ENCODE measurements around the gene MLLT1. TPM values are rescaled to one million over a fixed set of nuclear protein-coding genes. Genes with fewer than 3 reads are reported as not detected.

Gene MLLT1
- total and polyA plus RNA-seq, 2 donors (not counting 1 experiment from before 2014, with no cell fraction given) = 19.4 to 40.2 TPM

DNA sequence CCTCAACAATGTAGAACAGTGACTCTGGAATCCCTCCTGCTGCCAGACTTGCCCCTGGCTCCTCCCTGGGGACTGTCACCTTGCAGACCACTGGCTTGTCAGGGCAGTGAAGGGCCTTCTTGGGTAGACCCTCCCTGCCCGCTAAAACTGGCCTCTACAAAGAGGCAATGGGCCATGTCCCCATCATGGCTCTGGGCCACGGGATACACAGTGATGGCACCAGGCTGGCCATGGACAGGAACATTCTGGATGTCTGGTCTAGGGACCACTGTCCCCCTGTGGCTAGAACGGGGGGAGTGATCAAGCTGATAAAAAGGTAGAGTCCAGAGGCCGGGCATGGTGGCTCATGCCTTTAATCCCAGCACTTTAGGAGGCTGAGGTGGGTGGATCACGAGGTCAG lies 83.4 kb downstream of the MLLT1 start:
- H3K27me3 ChIP-seq (replicated peaks in 1 of 4; ENCODE audit: control extremely low read depth in 1 of 4, control insufficient read depth in 3 of 4, insufficient read depth in 4 of 4, low read length in 3 of 4) = no peaks in the 10 kb centered on the region
- H3K9ac ChIP-seq (ENCODE audit: low read length) = no peak overlapping the region
- H3K4me1 ChIP-seq (ENCODE audit: control insufficient read depth in 2 of 2, insufficient read depth in 2 of 2, low read length in 2 of 2) = peaks cover 7 to 20% of the 10 kb centered on the region in 2 donors
- H3K4me3 ChIP-seq (ENCODE audit: control extremely low read depth in 1 of 5, extremely low read depth in 1 of 5, insufficient read depth in 1 of 5, low read depth in 2 of 5, low read length in 4 of 5) = no peak overlapping the region
- DNase-seq = no peak
- H3K4me1 Mint-ChIP-seq = peaks cover 15% of the 10 kb centered on the region
- H3K9me3 Mint-ChIP-seq (ENCODE audit: insufficient read depth) = no peaks in the 10 kb centered on the region
- TF ChIP-seq CTCF (IDR thresholded peaks at IDR 0.05) (no peak), EZH2 (IDR thresholded peaks at IDR 0.05; ENCODE audit: borderline replicate concordance, insufficient read depth, low read depth, low read length, poor library complexity, severe bottlenecking) (no peak)
- intact Hi-C loops (cut with micrococcal nuclease) = no loop called here
- peaks cover 27% of the 10 kb centered on the region for H3K79me2 ChIP-seq (ENCODE audit: control insufficient read depth, insufficient read depth, low read length)
- POLR2A ChIA-PET = no interaction called here
- H2AFZ ChIP-seq (ENCODE audit: insufficient read depth, low read depth, low read length, poor library complexity, severe bottlenecking) = no peak overlapping the region
- no peak overlapping the region for H3K4me2 ChIP-seq (replicated peaks; ENCODE audit: low read depth, low read length, poor library complexity, severe bottlenecking)
- H3K27ac Mint-ChIP-seq = no peak overlapping the region
- H4K20me1 ChIP-seq (ENCODE audit: control insufficient read depth, insufficient read depth, low read length, poor library complexity, severe bottlenecking) = no peaks in the 10 kb centered on the region
- H3K4me3 Mint-ChIP-seq = no peak overlapping the region
- peaks cover 0 to 3% (median 0%) of the 10 kb centered on the region in 3 donors for H3K9me3 ChIP-seq (ENCODE audit: control extremely low read depth in 1 of 3, control insufficient read depth in 2 of 3, insufficient read depth in 1 of 3, low read length in 2 of 3)
- CTCF ChIA-PET = interaction anchor here (0.7 kb wide), 1 partner anchor 80 kb away, joined by 3 read pairs; no protein-coding TSS in a partner anchor
- H3K27me3 Mint-ChIP-seq = no peaks in the 10 kb centered on the region
- no peak overlapping the region for H3K27ac ChIP-seq (ENCODE audit: low read length in 2 of 2)
- ATAC-seq (ENCODE audit: low read depth) = no peak
- no peaks in the 10 kb centered on the region for H3K36me3 ChIP-seq (replicated peaks in 1 of 2; ENCODE audit: control extremely low read depth in 1 of 2, control insufficient read depth in 1 of 2, extremely low read depth in 1 of 2, insufficient read depth in 2 of 2, low read length in 1 of 2)
- 85% methylated on average over 3 of the region's 5 CpGs for WGBS (ENCODE audit: insufficient coverage)

DNA sequence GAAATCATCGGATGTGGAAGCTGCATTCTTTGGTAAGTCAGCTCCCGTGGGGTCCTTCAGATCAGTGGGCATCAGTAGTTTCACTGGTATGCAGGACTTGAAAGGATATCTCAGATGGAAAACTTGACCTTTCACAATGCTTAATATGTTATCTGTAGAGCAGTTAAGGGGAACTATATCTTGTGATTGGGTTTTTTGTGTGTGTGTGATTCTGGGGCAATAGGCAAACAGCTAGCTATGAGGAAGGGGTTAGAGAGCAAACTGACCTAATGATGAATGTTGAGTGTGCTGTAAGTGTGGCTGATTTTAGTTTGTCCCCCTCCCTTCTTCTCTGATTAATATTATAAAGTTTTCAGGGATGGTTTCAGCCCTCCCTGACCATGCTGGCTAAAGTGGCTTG lies 91.0 kb downstream of the MLLT1 start:
- Histone ChIP-seq H3K27ac (ENCODE audit: low read length in 2 of 2) (no peak overlapping the region), H3K9me3 (ENCODE audit: control extremely low read depth in 1 of 3, control insufficient read depth in 2 of 3, insufficient read depth in 1 of 3, low read length in 2 of 3) (peaks cover 0 to 24% (median 0%) of the 10 kb centered on the region in 3 donors), H3K9ac (ENCODE audit: low read length) (no peak overlapping the region), H3K36me3 (replicated peaks in 1 of 2; ENCODE audit: control extremely low read depth in 1 of 2, control insufficient read depth in 1 of 2, extremely low read depth in 1 of 2, insufficient read depth in 2 of 2, low read length in 1 of 2) (peaks cover 0 to 2% of the 10 kb centered on the region in 2 experiments), H2AFZ (ENCODE audit: insufficient read depth, low read depth, low read length, poor library complexity, severe bottlenecking) (no peak overlapping the region), H3K4me2 (replicated peaks; ENCODE audit: low read depth, low read length, poor library complexity, severe bottlenecking) (no peak overlapping the region), H4K20me1 (ENCODE audit: control insufficient read depth, insufficient read depth, low read length, poor library complexity, severe bottlenecking) (no peaks in the 10 kb centered on the region), H3K27me3 (replicated peaks in 1 of 4; ENCODE audit: control extremely low read depth in 1 of 4, control insufficient read depth in 3 of 4, insufficient read depth in 4 of 4, low read length in 3 of 4) (peaks cover 0 to 3% (median 0%) of the 10 kb centered on the region in 4 experiments), H3K4me1 (ENCODE audit: control insufficient read depth in 2 of 2, insufficient read depth in 2 of 2, low read length in 2 of 2) (no peaks in the 10 kb centered on the region), H3K4me3 (ENCODE audit: control extremely low read depth in 1 of 5, extremely low read depth in 1 of 5, insufficient read depth in 1 of 5, low read depth in 2 of 5, low read length in 4 of 5) (no peak overlapping the region), H3K79me2 (ENCODE audit: control insufficient read depth, insufficient read depth, low read length) (no peaks in the 10 kb centered on the region)
- CTCF ChIA-PET = no interaction called here
- no peak for TF ChIP-seq EZH2 (IDR thresholded peaks at IDR 0.05; ENCODE audit: borderline replicate concordance, insufficient read depth, low read depth, low read length, poor library complexity, severe bottlenecking)
- no peak for TF ChIP-seq CTCF (IDR thresholded peaks at IDR 0.05)
- ATAC-seq (ENCODE audit: low read depth) (no peak), DNase-seq (no peak)
- no peak overlapping the region for H3K4me3 Mint-ChIP-seq
- no peaks in the 10 kb centered on the region for H3K4me1 Mint-ChIP-seq
- intact Hi-C loops (cut with micrococcal nuclease) = no loop called here
- H3K9me3 Mint-ChIP-seq (ENCODE audit: insufficient read depth) = no peaks in the 10 kb centered on the region
- H3K27me3 Mint-ChIP-seq = peaks cover 7% of the 10 kb centered on the region
- no peak overlapping the region for H3K27ac Mint-ChIP-seq
- 100% methylated on average over 2 of the region's 2 CpGs for WGBS (ENCODE audit: insufficient coverage)
- POLR2A ChIA-PET = no interaction called here

Data from B cell (primary cell).